Measurements from ENCODE around the gene MUSK.

DNA sequence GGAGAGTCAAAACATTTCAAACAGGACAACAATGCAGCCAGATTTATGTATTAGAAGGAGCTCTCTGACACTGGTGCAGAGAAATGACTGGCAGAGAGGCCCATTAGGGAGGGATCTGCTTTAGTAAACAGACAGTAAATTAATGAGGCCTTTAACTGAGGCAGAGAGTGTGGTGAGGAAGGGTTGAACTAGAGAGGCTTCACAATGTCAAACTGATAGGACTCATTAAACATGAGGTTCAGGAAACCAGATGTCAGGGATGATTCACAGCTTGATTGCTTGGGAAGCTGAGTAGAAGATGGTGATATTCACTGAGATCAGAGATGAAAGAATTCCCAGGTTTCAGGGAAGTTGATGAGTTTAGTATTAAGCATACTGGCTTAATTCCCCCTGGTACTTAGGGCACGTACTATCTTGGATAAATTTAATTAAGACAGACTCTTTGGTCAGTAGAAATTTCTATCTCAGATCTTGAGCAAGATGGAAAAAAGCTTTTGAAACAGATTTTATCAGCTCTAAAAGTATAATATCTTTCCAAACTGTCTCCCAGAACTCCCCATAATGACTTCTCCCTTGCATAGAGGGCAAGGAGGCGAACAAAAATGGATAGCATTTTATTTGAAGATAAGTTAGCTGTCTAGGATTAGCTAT is 8.6 kb upstream of the MUSK start:
- no peak for TF ChIP-seq POLR2A (IDR thresholded peaks at IDR 0.05)
- TF ChIP-seq CTCF (IDR thresholded peaks at IDR 0.05): no peak
- no peak for TF ChIP-seq EP300 (IDR thresholded peaks at IDR 0.05)
- no peak for TF ChIP-seq POLR2AphosphoS5 (IDR thresholded peaks at IDR 0.05)
